ENCODE data around the gene EML3. TPM values are rescaled to one million over a fixed set of nuclear protein-coding genes. Genes with fewer than 3 reads are reported as not detected.

Gene EML3
- polyA plus RNA-seq, 1 donor from 2014 or later, result 0.38 TPM

DNA sequence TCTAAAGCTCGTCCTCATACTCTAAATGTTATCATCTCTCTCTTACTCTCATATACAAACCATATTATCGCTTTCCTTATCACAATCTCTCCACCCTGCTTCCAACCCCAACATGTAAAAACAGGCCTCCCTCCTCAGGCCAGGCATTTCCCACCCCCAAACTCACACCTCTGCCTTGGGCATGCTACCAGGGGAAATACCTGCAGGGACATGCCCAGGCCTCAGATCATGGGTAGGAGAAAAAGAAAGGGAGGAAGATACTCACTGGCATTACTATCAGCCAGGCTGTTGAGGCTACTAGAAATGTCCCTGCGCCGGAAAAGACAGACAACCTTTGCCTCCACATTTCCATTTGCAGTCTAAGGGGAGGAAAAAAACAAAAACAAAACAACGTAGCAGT, 12.7 kb downstream of the EML3 start:
- H3K79me2 ChIP-seq (replicated peaks; ENCODE audit: insufficient read depth, low read length), result peaks cover 35% of the 10 kb centered on the region
- H3K4me3 ChIP-seq (ENCODE audit: low read length), result peak overlapping the region; percentile 100
- no peaks in the 10 kb centered on the region for H4K20me1 ChIP-seq (ENCODE audit: insufficient read depth)

DNA sequence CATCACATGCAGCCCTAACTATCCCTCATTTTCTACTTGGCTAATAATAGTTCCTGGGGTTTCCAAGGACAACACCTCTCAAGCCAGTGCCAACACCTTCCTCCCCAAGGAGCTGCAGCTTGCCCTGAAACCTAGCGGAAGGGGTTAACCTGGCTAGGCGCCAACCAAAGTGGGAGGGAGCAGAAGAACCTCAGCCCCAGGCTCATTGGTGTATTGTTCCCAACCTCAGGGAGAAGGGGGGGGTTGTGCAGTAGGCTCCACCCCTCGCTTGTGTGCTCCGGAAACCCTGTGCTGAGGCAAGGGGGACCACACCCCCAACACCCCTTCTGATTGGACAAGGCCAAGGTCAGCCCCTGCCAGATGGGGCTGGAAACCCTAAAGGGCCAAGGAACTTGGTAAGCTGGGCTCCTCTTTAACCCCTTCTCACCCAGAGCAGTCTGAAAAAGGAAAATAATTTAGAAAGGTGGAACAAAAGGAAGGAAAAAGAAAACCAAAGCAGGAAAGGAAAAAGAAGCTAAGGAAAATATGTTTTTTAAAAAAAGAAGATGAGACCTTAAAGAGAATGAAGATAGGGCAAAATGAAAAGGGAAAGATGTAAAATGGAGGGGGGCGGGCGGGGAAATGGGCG, 13.4 kb downstream of the EML3 start:
- H3K27ac ChIP-seq (ENCODE audit: low read length), result peak overlapping the region; percentile 87
- peak overlapping the region; percentile 87 for H3K4me2 ChIP-seq (ENCODE audit: low read length)
- no peak overlapping the region for H2AFZ ChIP-seq (ENCODE audit: low read depth, low read length)
- no peaks in the 10 kb centered on the region for H3K27me3 ChIP-seq (ENCODE audit: insufficient read depth, low read depth, low read length)
- no peaks in the 10 kb centered on the region for H4K20me1 ChIP-seq (ENCODE audit: insufficient read depth)
- no peaks in the 10 kb centered on the region for H3K9me3 ChIP-seq (ENCODE audit: low read length)
- no peaks in the 10 kb centered on the region for H3K9me2 ChIP-seq (ENCODE audit: insufficient read depth, low read length)
- no peaks in the 10 kb centered on the region for H3F3A ChIP-seq (ENCODE audit: insufficient read depth, low read length, poor library complexity, severe bottlenecking)
- peaks cover 35% of the 10 kb centered on the region for H3K79me2 ChIP-seq (replicated peaks; ENCODE audit: insufficient read depth, low read length)
- H3K9ac ChIP-seq (ENCODE audit: low read length), result peak overlapping the region; percentile 98
- no peaks in the 10 kb centered on the region for H3K36me3 ChIP-seq (ENCODE audit: insufficient read depth, low read length)
- peak overlapping the region; percentile 100 for H3K4me3 ChIP-seq (ENCODE audit: low read length)
- TF ChIP-seq SMC3 (conservative IDR thresholded peaks at IDR 0.05; ENCODE audit: poor library complexity), result no peak
- no peak for TF ChIP-seq RAD21 (conservative IDR thresholded peaks at IDR 0.05)
- TF ChIP-seq, protein P1, sequence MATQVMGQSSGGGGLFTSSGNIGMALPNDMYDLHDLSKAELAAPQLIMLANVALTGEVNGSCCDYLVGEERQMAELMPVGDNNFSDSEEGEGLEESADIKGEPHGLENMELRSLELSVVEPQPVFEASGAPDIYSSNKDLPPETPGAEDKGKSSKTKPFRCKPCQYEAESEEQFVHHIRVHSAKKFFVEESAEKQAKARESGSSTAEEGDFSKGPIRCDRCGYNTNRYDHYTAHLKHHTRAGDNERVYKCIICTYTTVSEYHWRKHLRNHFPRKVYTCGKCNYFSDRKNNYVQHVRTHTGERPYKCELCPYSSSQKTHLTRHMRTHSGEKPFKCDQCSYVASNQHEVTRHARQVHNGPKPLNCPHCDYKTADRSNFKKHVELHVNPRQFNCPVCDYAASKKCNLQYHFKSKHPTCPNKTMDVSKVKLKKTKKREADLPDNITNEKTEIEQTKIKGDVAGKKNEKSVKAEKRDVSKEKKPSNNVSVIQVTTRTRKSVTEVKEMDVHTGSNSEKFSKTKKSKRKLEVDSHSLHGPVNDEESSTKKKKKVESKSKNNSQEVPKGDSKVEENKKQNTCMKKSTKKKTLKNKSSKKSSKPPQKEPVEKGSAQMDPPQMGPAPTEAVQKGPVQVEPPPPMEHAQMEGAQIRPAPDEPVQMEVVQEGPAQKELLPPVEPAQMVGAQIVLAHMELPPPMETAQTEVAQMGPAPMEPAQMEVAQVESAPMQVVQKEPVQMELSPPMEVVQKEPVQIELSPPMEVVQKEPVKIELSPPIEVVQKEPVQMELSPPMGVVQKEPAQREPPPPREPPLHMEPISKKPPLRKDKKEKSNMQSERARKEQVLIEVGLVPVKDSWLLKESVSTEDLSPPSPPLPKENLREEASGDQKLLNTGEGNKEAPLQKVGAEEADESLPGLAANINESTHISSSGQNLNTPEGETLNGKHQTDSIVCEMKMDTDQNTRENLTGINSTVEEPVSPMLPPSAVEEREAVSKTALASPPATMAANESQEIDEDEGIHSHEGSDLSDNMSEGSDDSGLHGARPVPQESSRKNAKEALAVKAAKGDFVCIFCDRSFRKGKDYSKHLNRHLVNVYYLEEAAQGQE (IDR thresholded peaks at IDR 0.05; ENCODE audit: borderline replicate concordance), result no peak
- no peak for TF ChIP-seq MXI1 (conservative IDR thresholded peaks at IDR 0.05; ENCODE audit: poor library complexity, severe bottlenecking)
- TF ChIP-seq EZH2 (IDR thresholded peaks at IDR 0.05; ENCODE audit: borderline replicate concordance, insufficient read depth, low read length, poor library complexity, severe bottlenecking), result no peak
- TF ChIP-seq EP300 (conservative IDR thresholded peaks at IDR 0.05; ENCODE audit: poor library complexity, severe bottlenecking), result no peak
- no peak for TF ChIP-seq CTCF (IDR thresholded peaks at IDR 0.05; ENCODE audit: poor library complexity, severe bottlenecking)

More for the DNA sequence above, 12.7 kb downstream of the EML3 start:
- Histone ChIP-seq H3K9ac (ENCODE audit: low read length) (peak overlapping the region; percentile 98), H2AFZ (ENCODE audit: low read depth, low read length) (no peak overlapping the region), H3K27me3 (ENCODE audit: insufficient read depth, low read depth, low read length) (no peaks in the 10 kb centered on the region), H3K9me3 (ENCODE audit: low read length) (no peaks in the 10 kb centered on the region), H3K4me2 (ENCODE audit: low read length) (peak overlapping the region; percentile 87), H3K27ac (ENCODE audit: low read length) (peak overlapping the region; percentile 87), H3K9me2 (ENCODE audit: insufficient read depth, low read length) (no peaks in the 10 kb centered on the region), H3F3A (ENCODE audit: insufficient read depth, low read length, poor library complexity, severe bottlenecking) (no peaks in the 10 kb centered on the region), H3K36me3 (ENCODE audit: insufficient read depth, low read length) (no peaks in the 10 kb centered on the region)
- TF ChIP-seq EZH2 (IDR thresholded peaks at IDR 0.05; ENCODE audit: borderline replicate concordance, insufficient read depth, low read length, poor library complexity, severe bottlenecking), result no peak
- TF ChIP-seq, protein P1 (IDR thresholded peaks at IDR 0.05; ENCODE audit: borderline replicate concordance), result no peak
- TF ChIP-seq MXI1 (conservative IDR thresholded peaks at IDR 0.05; ENCODE audit: poor library complexity, severe bottlenecking), result no peak
- no peak for TF ChIP-seq SMC3 (conservative IDR thresholded peaks at IDR 0.05; ENCODE audit: poor library complexity)
- no peak for TF ChIP-seq EP300 (conservative IDR thresholded peaks at IDR 0.05; ENCODE audit: poor library complexity, severe bottlenecking)
- TF ChIP-seq RAD21 (conservative IDR thresholded peaks at IDR 0.05), result no peak
- TF ChIP-seq CTCF (IDR thresholded peaks at IDR 0.05; ENCODE audit: poor library complexity, severe bottlenecking), result no peak
- TF ChIP-seq POLR2AphosphoS5 (IDR thresholded peaks at IDR 0.05), result no peak
- TF ChIP-seq TAF1 (IDR thresholded peaks at IDR 0.05; ENCODE audit: low read depth), result no peak
